Spinal cord (tissue), 10 donors: Measurements from ENCODE around the gene GINS3. TPM values are rescaled to one million over a fixed set of nuclear protein-coding genes. Genes with fewer than 3 reads are reported as not detected.
"Not testable (repeated sequence)": the region's sequence is repeated elsewhere in the genome, so short reads cannot be mapped to it uniquely, and the experiment has no call there.

ENCODE experiments used
- DNase-seq, 6 donors: peaks; one replicate each; pipeline versions ENCODE4 v3.0.0 to v3.0.0-alpha.2; 2013 to 2015; ENCODE audit warnings: low spot score in 6 of 6, low read depth in 4 of 6
- H3K27ac ChIP-seq: one replicate; pipeline ENCODE4 v1.5.1; 2013; ENCODE audit warnings: low read depth, low read length, control low read depth
- H3K27me3 ChIP-seq: one replicate; pipeline ENCODE4 v1.6.1; 2013; ENCODE audit warnings: low read length; ENCODE audit not compliant: control insufficient read depth, insufficient read depth
- H3K36me3 ChIP-seq: one replicate; pipeline ENCODE4 v1.6.1; 2013; ENCODE audit warnings: low read length; ENCODE audit not compliant: control insufficient read depth, insufficient read depth
- H3K4me1 ChIP-seq: one replicate; pipeline ENCODE4 v1.6.1; 2013; ENCODE audit warnings: low read length; ENCODE audit not compliant: control insufficient read depth, insufficient read depth
- H3K4me3 ChIP-seq: one replicate; pipeline ENCODE4 v1.5.1; 2013; ENCODE audit warnings: low read depth, low read length, control low read depth
- H3K9me3 ChIP-seq: one replicate; pipeline ENCODE4 v1.6.1; 2013; ENCODE audit warnings: low read length; ENCODE audit not compliant: control insufficient read depth, insufficient read depth
- WGBS: methylation state at CpG from one replicate; pipeline ENCODE4 v1.1.5; 2013; ENCODE audit warnings: missing lambda C conversion rate; ENCODE audit not compliant: insufficient coverage; 5-methylcytosine and 5-hydroxymethylcytosine counted together
- polyA plus RNA-seq, 2 donors: library from polyadenylated mRNA; unstranded; fragments of 120-200 nt; gene quantifications; one replicate each; pipeline ENCODE4 v1.2.1, GENCODE V29; 2013; ENCODE audit not compliant: insufficient read length in 2 of 2
- total RNA-seq, 2 donors: library from RNA; depleted of rRNA in 1 of 2; stranded (reverse); fragments of 120-200 nt in 1 of 2; fragments of >200 nt in 1 of 2; gene quantifications; one replicate each; pipeline versions ENCODE4 v1.2.3 to v1.2.4, GENCODE V29; 2013 to 2014
- donor health status: healthy.

GINS3 gene
- total and polyA plus RNA-seq, 4 donors: 7.1 to 13.9 (median 11.4) TPM

DNA sequence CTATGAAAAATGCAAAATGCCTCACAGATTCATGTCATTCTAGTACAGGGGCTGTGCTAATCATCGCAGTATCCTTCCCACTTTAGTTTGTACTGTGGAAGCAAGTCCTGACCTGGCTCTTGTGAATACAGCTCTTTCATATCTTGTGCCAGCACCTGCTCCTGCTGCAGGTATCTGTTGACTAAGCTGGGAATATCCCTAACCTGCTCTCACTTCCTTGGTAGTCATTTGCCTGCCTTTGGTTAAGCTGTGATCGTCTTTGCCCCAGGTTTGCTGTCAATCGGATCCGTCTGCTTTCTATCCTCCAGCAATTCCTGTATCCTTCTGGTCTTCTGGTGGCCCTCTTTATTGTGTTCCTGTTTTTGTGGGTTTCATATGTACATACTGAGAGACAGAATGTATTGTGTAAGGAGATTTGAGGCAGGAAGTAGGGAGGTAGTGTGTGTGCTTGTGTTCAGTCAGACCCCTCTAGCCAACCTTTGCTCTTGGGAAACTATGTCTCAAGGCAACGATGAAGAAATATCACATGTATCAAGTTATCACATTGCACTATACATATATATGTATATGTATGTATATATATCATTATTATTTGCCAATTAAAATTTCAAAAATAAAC, 7.7 kb upstream of the GINS3 start:
- WGBS: 100% methylated on average over 2 of the region's 5 CpGs
- H3K4me3 ChIP-seq: no peak overlapping the region
- H3K9me3 ChIP-seq: no peaks in the 10 kb centered on the region
- H3K36me3 ChIP-seq: no peaks in the 10 kb centered on the region
- no peak overlapping the region for H3K27ac ChIP-seq
- no peaks in the 10 kb centered on the region for H3K27me3 ChIP-seq
- no peak for DNase-seq
- H3K4me1 ChIP-seq: no peaks in the 10 kb centered on the region

DNA sequence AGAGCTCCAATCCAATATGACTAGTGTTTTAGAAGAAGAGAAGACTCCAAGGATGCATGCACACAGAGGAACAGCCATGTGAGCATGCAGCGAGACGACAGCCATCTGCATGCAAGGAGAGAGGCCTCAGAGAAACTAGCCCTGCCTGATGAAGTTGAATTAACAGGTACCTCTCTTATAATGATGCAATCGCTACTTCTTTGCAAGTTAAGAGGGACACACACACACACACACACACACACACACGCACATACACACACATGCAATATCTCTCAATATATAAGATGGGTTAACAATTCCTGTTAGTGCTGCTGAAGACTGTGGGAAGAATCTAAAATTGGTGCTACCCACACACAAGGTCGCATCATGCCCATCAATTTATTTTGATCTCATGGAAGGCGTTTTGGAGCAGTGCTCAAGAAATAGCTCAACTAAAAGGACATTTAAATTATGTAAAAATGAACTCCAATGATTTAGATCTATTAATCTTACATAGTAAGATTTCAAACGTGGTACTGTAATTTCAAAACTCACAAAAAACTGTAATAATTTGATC, 7.0 kb upstream of the GINS3 start:
- H3K27me3 ChIP-seq: no peaks in the 10 kb centered on the region
- H3K36me3 ChIP-seq: no peaks in the 10 kb centered on the region
- no peak overlapping the region for H3K27ac ChIP-seq
- 80% methylated on average over 1 of the region's 7 CpGs for WGBS
- H3K4me1 ChIP-seq: no peaks in the 10 kb centered on the region
- no peaks in the 10 kb centered on the region for H3K9me3 ChIP-seq
- no peak overlapping the region for H3K4me3 ChIP-seq
- DNase-seq: no peak

DNA sequence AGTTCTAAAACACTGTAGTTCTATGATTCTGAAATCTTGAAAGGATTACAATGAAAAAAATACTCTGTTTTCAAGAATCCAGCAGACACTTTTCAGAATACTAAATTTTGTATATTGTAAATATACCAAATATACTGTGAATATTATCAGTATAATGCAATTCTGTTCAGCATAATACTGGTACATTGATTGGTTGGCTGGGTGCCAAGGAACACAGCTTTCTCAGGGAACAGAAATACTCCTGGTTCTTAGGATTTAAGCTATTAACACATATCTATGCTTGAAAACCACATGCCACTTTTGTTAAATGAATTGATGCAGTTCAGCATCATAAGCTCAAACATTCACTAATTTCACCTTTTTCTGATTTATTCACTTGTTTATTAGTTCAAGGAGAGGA, 2.5 kb upstream of the GINS3 start:
- Histone ChIP-seq H3K9me3 (no peaks in the 10 kb centered on the region), H3K4me1 (peaks cover 4% of the 10 kb centered on the region), H3K4me3 (no peak overlapping the region), H3K36me3 (no peaks in the 10 kb centered on the region), H3K27ac (no peak overlapping the region), H3K27me3 (no peaks in the 10 kb centered on the region)
- DNase-seq: peak in 2 of 6 donors; percentile 6 to 16

DNA sequence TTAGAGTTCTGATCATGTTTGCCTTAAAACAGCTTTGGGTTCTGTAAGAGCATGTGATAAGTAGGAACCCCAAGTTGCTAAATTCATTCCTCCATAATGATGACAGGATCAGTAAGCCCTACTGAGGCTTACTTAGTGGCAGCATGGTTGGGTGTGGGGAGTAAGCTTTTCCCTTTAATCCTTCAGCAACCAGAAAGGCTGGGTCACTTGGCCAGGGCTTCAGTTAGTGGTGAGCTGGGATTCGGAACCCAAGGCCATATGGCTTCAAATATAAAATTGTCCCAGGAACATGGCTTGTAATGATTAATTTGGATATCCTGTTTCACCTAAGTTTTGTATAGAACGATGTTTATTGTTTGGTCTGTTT, 850 bp downstream of the GINS3 start:
- DNase-seq: no peak
- no peaks in the 10 kb centered on the region for H3K36me3 ChIP-seq
- peak overlapping the region; percentile 97 for H3K4me3 ChIP-seq
- no peaks in the 10 kb centered on the region for H3K27me3 ChIP-seq
- no CpG with 5 or more reads among the region's 2 CpGs for WGBS
- H3K9me3 ChIP-seq: no peaks in the 10 kb centered on the region
- H3K27ac ChIP-seq: no peak overlapping the region
- H3K4me1 ChIP-seq: peaks cover 4% of the 10 kb centered on the region

DNA sequence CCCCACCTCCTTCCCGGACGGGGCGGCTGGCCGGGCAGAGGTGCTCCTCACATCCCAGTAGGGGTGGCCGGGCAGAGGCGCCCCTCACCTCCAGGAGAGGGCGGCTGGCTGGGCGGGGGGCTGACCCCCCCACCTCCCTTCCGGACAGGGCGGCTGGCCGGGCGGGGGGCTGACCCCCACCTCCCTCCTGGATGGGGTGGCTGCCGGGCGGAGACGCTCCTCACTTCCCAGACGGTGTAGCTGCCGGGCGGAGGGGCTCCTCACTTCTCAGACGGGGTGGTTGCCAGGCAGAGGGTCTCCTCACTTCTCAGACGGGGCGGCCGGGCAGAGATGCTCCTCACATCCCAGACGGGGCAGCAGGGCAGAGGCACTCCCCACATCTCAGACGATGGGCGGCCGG, 4.6 kb downstream of the GINS3 start:
- 98% methylated on average over 10 of the region's 26 CpGs for WGBS
- not testable (repeated sequence) for H3K4me3 ChIP-seq, DNase-seq, H3K9me3 ChIP-seq, H3K27ac ChIP-seq, H3K27me3 ChIP-seq, H3K36me3 ChIP-seq, H3K4me1 ChIP-seq

DNA sequence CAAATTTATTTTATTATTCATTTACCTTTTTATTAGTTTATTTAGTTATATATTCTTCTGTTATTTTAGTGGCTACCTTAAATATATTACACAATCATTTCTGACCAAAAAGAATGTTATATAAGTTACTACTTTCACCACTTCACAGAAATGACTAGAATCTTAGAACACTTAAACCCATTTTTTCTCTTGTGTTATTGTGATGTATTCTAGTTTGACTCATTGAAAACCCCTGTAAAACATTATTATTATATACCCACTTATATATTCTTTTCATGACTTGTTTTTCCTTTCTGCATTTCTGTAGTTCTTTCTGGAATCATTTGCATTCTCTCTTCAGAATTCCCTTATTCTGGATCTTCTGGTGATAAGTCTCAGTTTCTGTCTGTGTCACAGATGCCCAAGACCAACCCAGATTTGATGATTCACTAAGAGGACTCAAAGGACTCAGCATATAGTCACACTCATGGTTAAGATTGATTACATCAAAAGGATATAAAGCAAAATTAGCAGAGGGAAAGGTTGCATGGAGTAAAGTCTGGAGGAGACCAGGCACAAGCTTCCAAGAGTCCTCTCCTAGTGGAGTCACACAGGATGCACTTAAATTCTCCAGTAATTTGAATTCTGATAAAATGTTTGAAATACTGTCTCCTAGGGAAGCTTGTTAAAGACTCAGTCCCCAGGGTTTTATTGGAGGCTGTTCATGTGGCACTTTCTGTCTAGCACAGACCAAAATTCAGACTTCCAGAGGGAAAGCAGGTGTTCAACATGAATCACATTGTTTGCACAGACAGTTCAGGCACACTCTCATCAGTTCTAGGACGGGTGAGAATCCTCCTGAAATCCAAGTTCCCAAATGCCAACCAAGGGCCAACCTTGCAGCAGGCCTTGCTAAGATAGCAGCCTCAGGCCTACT, 7.7 kb downstream of the GINS3 start:
- H3K36me3 ChIP-seq: no peaks in the 10 kb centered on the region
- no peak for DNase-seq
- H3K27ac ChIP-seq: no peak overlapping the region
- no peaks in the 10 kb centered on the region for H3K27me3 ChIP-seq
- no peak overlapping the region for H3K4me3 ChIP-seq
- WGBS: 67% methylated on average over 1 of the region's 1 CpG
- no peaks in the 10 kb centered on the region for H3K9me3 ChIP-seq
- H3K4me1 ChIP-seq: no peaks in the 10 kb centered on the region

DNA sequence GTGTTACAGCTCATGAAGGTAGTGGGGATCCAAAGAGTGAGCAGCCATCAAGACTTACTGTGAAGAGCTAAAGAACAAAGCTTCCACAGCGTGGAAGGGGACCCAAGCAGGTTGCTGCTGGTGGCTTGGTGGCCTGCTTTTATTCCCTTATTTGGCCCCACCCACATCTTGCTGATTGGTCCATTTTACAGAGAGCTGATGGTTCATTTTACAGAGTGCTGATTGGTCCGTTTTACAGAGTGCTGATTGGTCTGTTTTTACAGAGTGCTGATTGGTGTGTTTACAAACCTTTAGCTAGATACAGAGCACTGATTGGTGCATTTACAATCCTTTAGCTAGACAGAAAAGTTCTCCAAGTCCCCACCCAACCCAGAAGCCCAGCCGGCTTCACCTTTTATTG, 9.0 kb downstream of the GINS3 start:
- WGBS: 85% methylated on average over 2 of the region's 3 CpGs
- DNase-seq, H3K36me3 ChIP-seq: not testable (repeated sequence)

DNA sequence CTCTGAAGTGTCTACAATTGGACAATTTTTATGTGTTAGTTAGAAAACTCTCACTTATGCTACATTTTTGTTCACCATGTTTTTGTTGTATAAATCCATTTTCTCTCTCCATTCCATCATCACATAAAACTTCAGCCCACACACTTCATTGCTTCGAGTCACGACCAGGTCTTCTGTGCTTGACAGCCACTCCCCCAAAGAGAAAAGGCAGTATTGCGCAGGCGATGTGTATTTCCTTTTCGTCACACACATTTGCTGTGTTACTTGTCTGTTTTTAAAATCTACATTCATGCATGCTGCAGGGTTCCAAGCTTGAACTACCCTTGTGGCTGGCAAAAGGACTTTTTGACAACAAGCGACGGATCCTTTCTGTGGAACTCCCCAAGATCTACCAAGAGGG, 10.5 kb downstream of the GINS3 start:
- no peaks in the 10 kb centered on the region for H3K27me3 ChIP-seq
- H3K9me3 ChIP-seq: no peaks in the 10 kb centered on the region
- no peaks in the 10 kb centered on the region for H3K4me1 ChIP-seq
- no peaks in the 10 kb centered on the region for H3K36me3 ChIP-seq
- WGBS: 97% methylated on average over 4 of the region's 7 CpGs
- DNase-seq: no peak
- no peak overlapping the region for H3K27ac ChIP-seq
- no peak overlapping the region for H3K4me3 ChIP-seq

More for the DNA sequence above, 9.0 kb downstream of the GINS3 start:
- not testable (repeated sequence) for H3K4me1 ChIP-seq, H3K4me3 ChIP-seq, H3K9me3 ChIP-seq, H3K27me3 ChIP-seq, H3K27ac ChIP-seq

DNA sequence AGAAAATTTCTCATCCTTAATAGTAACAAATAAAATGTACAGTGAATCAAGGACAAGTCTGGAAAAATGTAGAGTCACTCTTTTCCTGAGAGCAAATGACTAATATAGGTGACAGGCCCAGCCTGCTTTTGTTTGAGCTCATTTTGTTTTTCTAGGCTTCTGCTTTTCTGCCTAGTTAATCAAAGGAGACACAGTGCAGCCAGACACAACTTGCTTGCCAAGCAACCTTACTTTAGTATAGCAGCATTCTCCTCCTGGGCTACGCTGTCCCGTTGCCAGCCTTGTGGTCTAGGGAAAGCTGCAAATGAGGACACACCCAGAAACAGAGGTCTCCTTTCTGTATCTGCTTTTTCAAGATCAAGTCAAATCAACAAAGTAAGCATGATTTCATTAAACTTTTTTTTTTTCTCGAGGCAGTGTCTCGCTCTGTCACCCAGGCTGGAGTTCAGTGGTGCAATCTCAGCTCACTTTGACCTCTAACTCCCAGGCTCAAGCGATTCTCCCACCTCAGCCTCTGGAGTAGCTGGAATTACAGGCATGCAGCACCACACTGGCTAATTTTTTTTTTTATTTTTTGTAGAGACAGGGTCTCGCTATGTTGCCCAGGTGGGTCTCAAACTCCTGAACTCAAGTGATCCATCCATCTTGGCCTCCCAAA, 17.2 kb downstream of the GINS3 start:
- peaks cover 8% of the 10 kb centered on the region for H3K4me1 ChIP-seq
- no peaks in the 10 kb centered on the region for H3K9me3 ChIP-seq
- WGBS: 35% methylated on average over 5 of the region's 6 CpGs
- no peaks in the 10 kb centered on the region for H3K27me3 ChIP-seq
- no peak overlapping the region for H3K4me3 ChIP-seq
- no peak overlapping the region for H3K27ac ChIP-seq
- H3K36me3 ChIP-seq: no peaks in the 10 kb centered on the region
- peak in 3 of 6 donors; percentile 40 to 81 (median 79) for DNase-seq
